ACC112 (cell line): ENCODE results near the gene EPB42.
"Not testable (repeated sequence)": the region's sequence is repeated elsewhere in the genome, so short reads cannot be mapped to it uniquely, and the experiment has no call there.

Experiments
- H2AFZ ChIP-seq: fragments of 200-600 bp; sonication (generic); one replicate; pipeline ENCODE4 v1.6.0; 2017; ENCODE audit warnings: antibody characterized with exemption, low read length; ENCODE audit not compliant: unreplicated experiment
- H3K27ac ChIP-seq: fragments of 200-600 bp; sonication (generic); 2 replicates; pipeline ENCODE4 v1.5.1; 2014; ENCODE audit warnings: low read depth, mild to moderate bottlenecking, antibody characterized with exemption, low read length, moderate library complexity
- H3K27me3 ChIP-seq: fragments of 200-600 bp; sonication (generic); 2 replicates; pipeline ENCODE4 v1.6.1; 2014; ENCODE audit warnings: mild to moderate bottlenecking, antibody characterized with exemption, low read length, moderate library complexity, mixed read lengths; ENCODE audit not compliant: insufficient read depth
- H3K36me3 ChIP-seq: fragments of 200-600 bp; sonication (generic); 2 replicates; pipeline ENCODE4 v1.6.1; 2016; ENCODE audit warnings: mild to moderate bottlenecking, antibody characterized with exemption, low read length, moderate library complexity, mixed read lengths; ENCODE audit not compliant: insufficient read depth
- H3K4me1 ChIP-seq: fragments of 200-600 bp; sonication (generic); one replicate; pipeline ENCODE4 v1.6.1; 2016; ENCODE audit warnings: low read length, mixed read lengths; ENCODE audit not compliant: insufficient read depth, unreplicated experiment, control insufficient read depth
- H3K4me3 ChIP-seq: fragments of 200-600 bp; sonication (generic); 2 replicates; pipeline ENCODE4 v1.5.1; 2014; ENCODE audit warnings: mild to moderate bottlenecking, low read depth, low read length
- H3K79me2 ChIP-seq: fragments of 200-600 bp; sonication (generic); one replicate; pipeline ENCODE4 v1.6.0; 2016; ENCODE audit warnings: low read length; ENCODE audit not compliant: control insufficient read depth, unreplicated experiment, insufficient read depth

EPB42 gene

GRCh38 chr15:43185157-43186002 is 35.4 kb downstream of the EPB42 start, which contains the start of gene CCNDBP1:
Gene CCNDBP1 (plus strand): TSS chr15:43185403. CDS start chr15:43185499, 96 bp downstream.
- H2AFZ ChIP-seq, result peak within 1 kb of the TSS; percentile 60
- 0 out of 2 replicates have a peak, but pooled peaks cover 7% of the 10 kb centered on the region for H3K36me3 ChIP-seq
- no peaks in the 10 kb centered on the region for H3K4me1 ChIP-seq
- no peak within 1 kb of the TSS for H3K27ac ChIP-seq
- peak within 1 kb of the TSS; percentile 91 for H3K4me3 ChIP-seq
- H3K27me3 ChIP-seq, result no peaks in the 10 kb centered on the region
- H3K79me2 ChIP-seq, result peaks cover 4% of the 10 kb centered on the region

GRCh38 chr15:43184407-43185124 is 36.3 kb downstream of the EPB42 start:
- H3K27ac ChIP-seq, result no peak overlapping the region
- no peaks in the 10 kb centered on the region for H3K4me1 ChIP-seq
- 0 out of 2 replicates have a peak, but pooled peaks cover 6% of the 10 kb centered on the region for H3K36me3 ChIP-seq
- H3K79me2 ChIP-seq, result peaks cover 4% of the 10 kb centered on the region
- peak overlapping the region; percentile 15 for H2AFZ ChIP-seq
- H3K4me3 ChIP-seq, result peak overlapping the region; percentile 91
- no peaks in the 10 kb centered on the region for H3K27me3 ChIP-seq

- no peaks in the 10 kb centered on the region for H3K4me1 ChIP-seq
- no peak overlapping the region for H3K4me3 ChIP-seq
- no peaks in the 10 kb centered on the region for H3K36me3 ChIP-seq
- no peak overlapping the region for H3K27ac ChIP-seq
- no peak overlapping the region for H2AFZ ChIP-seq
- no peaks in the 10 kb centered on the region for H3K27me3 ChIP-seq
- H3K79me2 ChIP-seq, result peaks cover 4% of the 10 kb centered on the region
Measured at GRCh38 chr15:43183270-43183669, 37.5 kb downstream of the EPB42 start.

GRCh38 chr15:43177147-43177546 is 43.7 kb downstream of the EPB42 start:
- H3K79me2 ChIP-seq, H3K4me1 ChIP-seq, H3K27ac ChIP-seq, H3K4me3 ChIP-seq, H3K27me3 ChIP-seq, H2AFZ ChIP-seq: not testable (repeated sequence)
- peaks cover 25% of the 10 kb centered on the region for H3K36me3 ChIP-seq

- not testable (repeated sequence) for H2AFZ ChIP-seq, H3K27ac ChIP-seq, H3K27me3 ChIP-seq, H3K4me3 ChIP-seq, H3K79me2 ChIP-seq, H3K4me1 ChIP-seq
- peaks cover 26% of the 10 kb centered on the region for H3K36me3 ChIP-seq
Measured at GRCh38 chr15:43175656-43176309, 45.0 kb downstream of the EPB42 start.

GRCh38 chr15:43169888-43170287 is 50.9 kb downstream of the EPB42 start:
- no peak overlapping the region for H2AFZ ChIP-seq
- no peaks in the 10 kb centered on the region for H3K27me3 ChIP-seq
- no peak overlapping the region for H3K4me3 ChIP-seq
- no peak overlapping the region for H3K27ac ChIP-seq
- H3K79me2 ChIP-seq, result no peaks in the 10 kb centered on the region
- peaks cover 32% of the 10 kb centered on the region for H3K36me3 ChIP-seq
- peaks cover 17% of the 10 kb centered on the region for H3K4me1 ChIP-seq

GRCh38 chr15:43168192-43169107 is 52.4 kb downstream of the EPB42 start:
- Histone ChIP-seq H3K79me2 (no peaks in the 10 kb centered on the region), H2AFZ (no peak overlapping the region), H3K4me1 (peaks cover 17% of the 10 kb centered on the region), H3K27me3 (no peaks in the 10 kb centered on the region), H3K4me3 (no peak overlapping the region), H3K27ac (no peak overlapping the region), H3K36me3 (peaks cover 27% of the 10 kb centered on the region)

- H3K4me1 ChIP-seq, result peaks cover 17% of the 10 kb centered on the region
- H3K79me2 ChIP-seq, H3K27ac ChIP-seq, H2AFZ ChIP-seq, H3K4me3 ChIP-seq, H3K27me3 ChIP-seq: not testable (repeated sequence)
- H3K36me3 ChIP-seq, result peaks cover 20% of the 10 kb centered on the region
Measured at GRCh38 chr15:43167261-43167660, 53.6 kb downstream of the EPB42 start.

- Histone ChIP-seq H3K27ac (no peak overlapping the region), H3K36me3 (peaks cover 23% of the 10 kb centered on the region; the same call in 1 of the 2 replicates), H3K4me1 (peaks cover 17% of the 10 kb centered on the region), H2AFZ (no peak overlapping the region), H3K4me3 (no peak overlapping the region), H3K79me2 (no peaks in the 10 kb centered on the region), H3K27me3 (no peaks in the 10 kb centered on the region)
Measured at GRCh38 chr15:43165801-43166325, 55.0 kb downstream of the EPB42 start.
